ENCODE results near the gene PLEKHA5. TPM values are rescaled to one million over a fixed set of nuclear protein-coding genes. Genes with fewer than 3 reads are reported as not detected.

Gene PLEKHA5
- total and polyA plus RNA-seq, 4 donors, result 4.9 to 88.5 (median 20.9) TPM

- WGBS, 2 donors, result 89 to 91% methylated on average over 3 of the region's 3 CpGs
- ATAC-seq (ENCODE audit: insufficient read depth, low FRiP score) (no peak), DNase-seq (no peak)
- Histone ChIP-seq H3K36me3 (ENCODE audit: control insufficient read depth in 4 of 4, insufficient read depth in 4 of 4, low read length in 4 of 4) (no peaks in the 10 kb centered on the region), H3K9ac (ENCODE audit: insufficient read depth in 1 of 2, low read length in 2 of 2) (no peak overlapping the region), H3K9me3 (ENCODE audit: control insufficient read depth in 4 of 4, insufficient read depth in 3 of 4, low read length in 3 of 4) (peaks cover 0 to 2% (median 1%) of the 10 kb centered on the region in 4 donors), H3K27me3 (ENCODE audit: control insufficient read depth in 3 of 3, insufficient read depth in 3 of 3, low read length in 2 of 3) (no peaks in the 10 kb centered on the region), H3K27ac (ENCODE audit: low read depth in 1 of 2, low read length in 1 of 2) (no peak overlapping the region), H3K4me1 (ENCODE audit: control insufficient read depth in 5 of 5, insufficient read depth in 5 of 5, low read length in 5 of 5) (peaks cover 0 to 9% (median 0%) of the 10 kb centered on the region in 5 donors), H3K4me3 (no peak overlapping the region)
- TF ChIP-seq, protein P1, sequence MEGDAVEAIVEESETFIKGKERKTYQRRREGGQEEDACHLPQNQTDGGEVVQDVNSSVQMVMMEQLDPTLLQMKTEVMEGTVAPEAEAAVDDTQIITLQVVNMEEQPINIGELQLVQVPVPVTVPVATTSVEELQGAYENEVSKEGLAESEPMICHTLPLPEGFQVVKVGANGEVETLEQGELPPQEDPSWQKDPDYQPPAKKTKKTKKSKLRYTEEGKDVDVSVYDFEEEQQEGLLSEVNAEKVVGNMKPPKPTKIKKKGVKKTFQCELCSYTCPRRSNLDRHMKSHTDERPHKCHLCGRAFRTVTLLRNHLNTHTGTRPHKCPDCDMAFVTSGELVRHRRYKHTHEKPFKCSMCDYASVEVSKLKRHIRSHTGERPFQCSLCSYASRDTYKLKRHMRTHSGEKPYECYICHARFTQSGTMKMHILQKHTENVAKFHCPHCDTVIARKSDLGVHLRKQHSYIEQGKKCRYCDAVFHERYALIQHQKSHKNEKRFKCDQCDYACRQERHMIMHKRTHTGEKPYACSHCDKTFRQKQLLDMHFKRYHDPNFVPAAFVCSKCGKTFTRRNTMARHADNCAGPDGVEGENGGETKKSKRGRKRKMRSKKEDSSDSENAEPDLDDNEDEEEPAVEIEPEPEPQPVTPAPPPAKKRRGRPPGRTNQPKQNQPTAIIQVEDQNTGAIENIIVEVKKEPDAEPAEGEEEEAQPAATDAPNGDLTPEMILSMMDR (IDR thresholded peaks at IDR 0.05; ENCODE audit: control extremely low read depth, extremely low read depth), result no peak
Observed at GRCh38 chr12:19215115-19215514, 85.6 kb downstream of the PLEKHA5 start.

- peaks cover 0 to 2% (median 0%) of the 10 kb centered on the region in 4 donors for H3K9me3 ChIP-seq (ENCODE audit: control insufficient read depth in 4 of 4, insufficient read depth in 3 of 4, low read length in 3 of 4)
- no peak overlapping the region for H3K27ac ChIP-seq (ENCODE audit: low read depth in 1 of 2, low read length in 1 of 2)
- 95 to 99% methylated on average over 3 of the region's 3 CpGs for WGBS, 2 donors
- TF ChIP-seq, protein P1 (IDR thresholded peaks at IDR 0.05; ENCODE audit: control extremely low read depth, extremely low read depth), result no peak
- no peaks in the 10 kb centered on the region for H3K27me3 ChIP-seq (ENCODE audit: control insufficient read depth in 3 of 3, insufficient read depth in 3 of 3, low read length in 2 of 3)
- no peak for DNase-seq
- no peak for ATAC-seq (ENCODE audit: insufficient read depth, low FRiP score)
- peaks cover 0 to 12% (median 0%) of the 10 kb centered on the region in 5 donors for H3K4me1 ChIP-seq (ENCODE audit: control insufficient read depth in 5 of 5, insufficient read depth in 5 of 5, low read length in 5 of 5)
- H3K4me3 ChIP-seq, result no peak overlapping the region
- H3K9ac ChIP-seq (ENCODE audit: insufficient read depth in 1 of 2, low read length in 2 of 2), result no peak overlapping the region
- H3K36me3 ChIP-seq (ENCODE audit: control insufficient read depth in 4 of 4, insufficient read depth in 4 of 4, low read length in 4 of 4), result no peaks in the 10 kb centered on the region
Observed at GRCh38 chr12:19217446-19217845, 87.9 kb downstream of the PLEKHA5 start.

DNA sequence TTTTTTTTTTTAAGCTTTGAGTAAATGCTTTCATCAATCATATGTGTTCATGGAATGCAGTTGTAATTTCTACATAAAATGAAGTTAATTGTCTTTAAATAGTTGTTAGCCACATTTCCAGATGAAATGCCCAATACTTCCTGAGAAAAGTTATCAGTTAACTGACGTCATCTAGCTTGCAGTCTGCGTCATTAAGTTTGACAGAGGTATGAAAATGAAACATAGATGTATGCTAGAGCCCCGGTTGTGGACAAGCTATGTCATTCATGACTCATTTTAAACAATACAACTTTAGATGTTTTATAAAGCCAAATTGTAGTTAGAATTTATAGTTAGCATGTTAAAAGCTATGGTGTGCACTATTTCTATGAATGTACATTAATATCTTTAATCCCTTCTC is 90.7 kb downstream of the PLEKHA5 start:
- Histone ChIP-seq H3K4me3 (no peak overlapping the region), H3K9me3 (ENCODE audit: control insufficient read depth in 4 of 4, insufficient read depth in 3 of 4, low read length in 3 of 4) (peaks cover 0 to 2% (median 0%) of the 10 kb centered on the region in 4 donors), H3K36me3 (ENCODE audit: control insufficient read depth in 4 of 4, insufficient read depth in 4 of 4, low read length in 4 of 4) (no peaks in the 10 kb centered on the region), H3K4me1 (ENCODE audit: control insufficient read depth in 5 of 5, insufficient read depth in 5 of 5, low read length in 5 of 5) (peaks cover 0 to 13% (median 0%) of the 10 kb centered on the region in 5 donors), H3K9ac (ENCODE audit: insufficient read depth in 1 of 2, low read length in 2 of 2) (no peak overlapping the region), H3K27ac (ENCODE audit: low read depth in 1 of 2, low read length in 1 of 2) (no peak overlapping the region), H3K27me3 (ENCODE audit: control insufficient read depth in 3 of 3, insufficient read depth in 3 of 3, low read length in 2 of 3) (no peaks in the 10 kb centered on the region)
- TF ChIP-seq, protein P1 (IDR thresholded peaks at IDR 0.05; ENCODE audit: control extremely low read depth, extremely low read depth), result no peak
- WGBS, 2 donors, result 65% methylated on average over 3 of the region's 3 CpGs
- ATAC-seq (ENCODE audit: insufficient read depth, low FRiP score) (no peak), DNase-seq (no peak)

Data from lung (tissue), 12 donors.